ENCODE results near the gene HOXC12. TPM values are rescaled to one million over a fixed set of nuclear protein-coding genes. Genes with fewer than 3 reads are reported as not detected.

The HOXC12 gene
- total and polyA plus RNA-seq, 2 donors (not counting 1 experiment from before 2014, with no cell fraction given), result not detected

DNA sequence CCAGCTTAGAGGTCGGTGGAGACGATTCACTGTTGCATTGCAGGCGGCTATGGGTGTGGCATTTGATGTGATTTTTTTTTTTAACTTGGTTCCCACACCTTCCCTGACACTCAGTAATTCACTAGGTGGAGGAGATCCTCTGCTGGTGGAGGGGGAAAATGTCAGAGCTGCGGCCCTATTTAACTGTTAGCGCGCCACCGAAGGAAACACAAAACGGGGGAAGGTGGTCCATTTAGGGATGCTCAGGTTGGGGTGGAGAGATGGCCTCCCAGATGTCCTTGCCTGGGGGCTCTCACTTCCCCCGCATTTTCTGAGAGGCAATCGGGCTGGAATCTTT lies 4.3 kb upstream of the HOXC12 start:
- Histone ChIP-seq H3K9ac (ENCODE audit: low read length) (no peak overlapping the region), H3K36me3 (replicated peaks in 1 of 2; ENCODE audit: control extremely low read depth in 1 of 2, control insufficient read depth in 1 of 2, extremely low read depth in 1 of 2, insufficient read depth in 2 of 2, low read length in 1 of 2) (no peaks in the 10 kb centered on the region), H3K27ac (ENCODE audit: low read length in 2 of 2) (no peak overlapping the region), H4K20me1 (ENCODE audit: control insufficient read depth, insufficient read depth, low read length, poor library complexity, severe bottlenecking) (no peaks in the 10 kb centered on the region), H3K4me1 (ENCODE audit: control insufficient read depth in 2 of 2, insufficient read depth in 2 of 2, low read length in 2 of 2) (peaks cover 5 to 34% of the 10 kb centered on the region in 2 donors), H3K4me3 (ENCODE audit: control extremely low read depth in 1 of 5, extremely low read depth in 1 of 5, insufficient read depth in 1 of 5, low read depth in 2 of 5, low read length in 4 of 5) (no peak overlapping the region), H2AFZ (ENCODE audit: insufficient read depth, low read depth, low read length, poor library complexity, severe bottlenecking) (no peak overlapping the region), H3K27me3 (replicated peaks in 1 of 4; ENCODE audit: control extremely low read depth in 1 of 4, control insufficient read depth in 3 of 4, insufficient read depth in 4 of 4, low read length in 3 of 4) (peaks cover 0 to 98% (median 83%) of the 10 kb centered on the region in 4 experiments), H3K4me2 (replicated peaks; ENCODE audit: low read depth, low read length, poor library complexity, severe bottlenecking) (no peak overlapping the region), H3K9me3 (ENCODE audit: control extremely low read depth in 1 of 3, control insufficient read depth in 2 of 3, insufficient read depth in 1 of 3, low read length in 2 of 3) (peaks cover 0 to 66% (median 11%) of the 10 kb centered on the region in 3 donors), H3K79me2 (ENCODE audit: control insufficient read depth, insufficient read depth, low read length) (no peaks in the 10 kb centered on the region)
- POLR2A ChIA-PET, result no interaction called here
- DNase-seq (no peak), ATAC-seq (ENCODE audit: low read depth) (no peak)
- no peak for TF ChIP-seq EZH2 (IDR thresholded peaks at IDR 0.05; ENCODE audit: borderline replicate concordance, insufficient read depth, low read depth, low read length, poor library complexity, severe bottlenecking)
- WGBS (ENCODE audit: insufficient coverage), result 17% methylated on average over 6 of the region's 10 CpGs
- CTCF ChIA-PET, result no interaction called here
- intact Hi-C loops (cut with micrococcal nuclease), result loop anchor here (5.0 kb wide), 2 partner anchors 47 to 62 kb away; no protein-coding TSS in a partner anchor
- no peaks in the 10 kb centered on the region for H3K9me3 Mint-ChIP-seq (ENCODE audit: insufficient read depth)
- peaks cover 5% of the 10 kb centered on the region for H3K4me1 Mint-ChIP-seq
- no peak overlapping the region for H3K4me3 Mint-ChIP-seq
- peak overlapping the region; percentile 46 for H3K27ac Mint-ChIP-seq
- peaks cover 70% of the 10 kb centered on the region for H3K27me3 Mint-ChIP-seq

DNA sequence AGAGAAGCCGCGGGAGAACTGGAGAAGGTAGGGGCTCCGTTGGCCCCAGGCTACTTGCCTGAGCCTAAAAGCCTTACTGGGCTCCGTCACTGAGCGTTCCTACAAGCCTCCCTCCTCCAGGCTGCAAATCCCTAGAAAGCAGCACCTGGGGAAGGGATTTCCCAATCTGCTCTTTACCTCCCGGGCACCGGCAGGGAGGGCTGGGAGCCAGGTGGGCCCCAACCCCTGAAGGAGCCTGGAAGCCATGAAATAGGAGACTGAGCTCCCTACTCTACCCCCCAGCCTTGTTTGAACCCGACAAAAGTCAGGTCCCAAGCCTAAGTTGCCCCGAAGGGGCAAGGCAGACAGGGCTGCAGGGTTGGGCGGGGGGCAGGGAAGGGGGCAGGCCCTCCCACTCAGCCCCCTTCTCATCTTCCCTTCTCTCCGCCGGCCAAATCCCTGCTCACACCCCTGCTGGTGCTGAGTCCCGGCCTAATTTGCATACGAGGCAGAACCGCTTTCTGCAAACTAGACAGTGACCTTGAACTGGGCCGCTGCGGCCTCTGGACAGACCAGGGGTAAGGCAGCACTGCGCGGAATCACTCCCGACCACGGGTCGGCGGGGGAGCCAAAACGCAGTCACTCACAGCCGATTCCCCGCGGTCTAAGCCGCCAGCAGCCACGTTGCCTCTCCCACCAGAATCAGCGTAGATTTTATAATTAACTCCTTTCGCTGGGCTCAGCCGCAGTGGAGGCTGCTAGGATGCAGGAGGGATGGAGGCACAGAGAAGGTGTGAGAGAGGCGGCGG lies 3.7 kb upstream of the HOXC12 start:
- H3K9me3 ChIP-seq (ENCODE audit: control extremely low read depth in 1 of 3, control insufficient read depth in 2 of 3, insufficient read depth in 1 of 3, low read length in 2 of 3), result peaks cover 0 to 67% (median 11%) of the 10 kb centered on the region in 3 donors
- peak overlapping the region; percentile 56 for H3K27ac Mint-ChIP-seq
- no peak overlapping the region for H3K9ac ChIP-seq (ENCODE audit: low read length)
- no peak overlapping the region for H3K4me3 Mint-ChIP-seq
- H3K27ac ChIP-seq (ENCODE audit: low read length in 2 of 2), result no peak overlapping the region
- ChIA-PET CTCF (interaction anchor here (1.1 kb wide), 1 partner anchor 8 kb away, joined by 3 read pairs; no protein-coding TSS in a partner anchor), POLR2A (no interaction called here)
- peak overlapping the region; percentile 20 for H2AFZ ChIP-seq (ENCODE audit: insufficient read depth, low read depth, low read length, poor library complexity, severe bottlenecking)
- peaks cover 8% of the 10 kb centered on the region for H3K4me1 Mint-ChIP-seq
- intact Hi-C loops (cut with micrococcal nuclease), result loop anchor here (5.0 kb wide), 2 partner anchors 46 to 61 kb away; no protein-coding TSS in a partner anchor
- WGBS (ENCODE audit: insufficient coverage), result 6% methylated on average over 24 of the region's 34 CpGs
- no peaks in the 10 kb centered on the region for H3K36me3 ChIP-seq (replicated peaks in 1 of 2; ENCODE audit: control extremely low read depth in 1 of 2, control insufficient read depth in 1 of 2, extremely low read depth in 1 of 2, insufficient read depth in 2 of 2, low read length in 1 of 2)
- DNase-seq, result no peak
- H3K4me3 ChIP-seq (ENCODE audit: control extremely low read depth in 1 of 5, extremely low read depth in 1 of 5, insufficient read depth in 1 of 5, low read depth in 2 of 5, low read length in 4 of 5), result no peak overlapping the region
- no peak for ATAC-seq (ENCODE audit: low read depth)
- no peaks in the 10 kb centered on the region for H4K20me1 ChIP-seq (ENCODE audit: control insufficient read depth, insufficient read depth, low read length, poor library complexity, severe bottlenecking)
- H3K4me2 ChIP-seq (replicated peaks; ENCODE audit: low read depth, low read length, poor library complexity, severe bottlenecking), result no peak overlapping the region
- no peaks in the 10 kb centered on the region for H3K79me2 ChIP-seq (ENCODE audit: control insufficient read depth, insufficient read depth, low read length)
- TF ChIP-seq EZH2 (IDR thresholded peaks at IDR 0.05; ENCODE audit: borderline replicate concordance, insufficient read depth, low read depth, low read length, poor library complexity, severe bottlenecking), result no peak
- TF ChIP-seq, protein P1, sequence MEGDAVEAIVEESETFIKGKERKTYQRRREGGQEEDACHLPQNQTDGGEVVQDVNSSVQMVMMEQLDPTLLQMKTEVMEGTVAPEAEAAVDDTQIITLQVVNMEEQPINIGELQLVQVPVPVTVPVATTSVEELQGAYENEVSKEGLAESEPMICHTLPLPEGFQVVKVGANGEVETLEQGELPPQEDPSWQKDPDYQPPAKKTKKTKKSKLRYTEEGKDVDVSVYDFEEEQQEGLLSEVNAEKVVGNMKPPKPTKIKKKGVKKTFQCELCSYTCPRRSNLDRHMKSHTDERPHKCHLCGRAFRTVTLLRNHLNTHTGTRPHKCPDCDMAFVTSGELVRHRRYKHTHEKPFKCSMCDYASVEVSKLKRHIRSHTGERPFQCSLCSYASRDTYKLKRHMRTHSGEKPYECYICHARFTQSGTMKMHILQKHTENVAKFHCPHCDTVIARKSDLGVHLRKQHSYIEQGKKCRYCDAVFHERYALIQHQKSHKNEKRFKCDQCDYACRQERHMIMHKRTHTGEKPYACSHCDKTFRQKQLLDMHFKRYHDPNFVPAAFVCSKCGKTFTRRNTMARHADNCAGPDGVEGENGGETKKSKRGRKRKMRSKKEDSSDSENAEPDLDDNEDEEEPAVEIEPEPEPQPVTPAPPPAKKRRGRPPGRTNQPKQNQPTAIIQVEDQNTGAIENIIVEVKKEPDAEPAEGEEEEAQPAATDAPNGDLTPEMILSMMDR (IDR thresholded peaks at IDR 0.05), result no peak
- peaks cover 68% of the 10 kb centered on the region for H3K27me3 Mint-ChIP-seq
- H3K27me3 ChIP-seq (replicated peaks in 1 of 4; ENCODE audit: control extremely low read depth in 1 of 4, control insufficient read depth in 3 of 4, insufficient read depth in 4 of 4, low read length in 3 of 4), result peaks cover 0 to 98% (median 82%) of the 10 kb centered on the region in 4 experiments
- H3K4me1 ChIP-seq (ENCODE audit: control insufficient read depth in 2 of 2, insufficient read depth in 2 of 2, low read length in 2 of 2), result peaks cover 5 to 40% of the 10 kb centered on the region in 2 donors
- H3K9me3 Mint-ChIP-seq (ENCODE audit: insufficient read depth), result no peaks in the 10 kb centered on the region
